GM20000 (cell line): ENCODE data around the gene ARSB.

ENCODE experiments used
- DNase-seq: peaks from one replicate; pipeline ENCODE4 v3.0.0; 2012; ENCODE audit warnings: low spot score
- TF ChIP-seq, protein P1 (sequence below): IDR thresholded peaks from 2 replicates; pipeline ENCODE4 v1.5.1; 2012; ENCODE audit warnings: mild to moderate bottlenecking, control low read depth; ENCODE audit errors: extremely low read depth, missing control alignments

ARSB gene

DNA sequence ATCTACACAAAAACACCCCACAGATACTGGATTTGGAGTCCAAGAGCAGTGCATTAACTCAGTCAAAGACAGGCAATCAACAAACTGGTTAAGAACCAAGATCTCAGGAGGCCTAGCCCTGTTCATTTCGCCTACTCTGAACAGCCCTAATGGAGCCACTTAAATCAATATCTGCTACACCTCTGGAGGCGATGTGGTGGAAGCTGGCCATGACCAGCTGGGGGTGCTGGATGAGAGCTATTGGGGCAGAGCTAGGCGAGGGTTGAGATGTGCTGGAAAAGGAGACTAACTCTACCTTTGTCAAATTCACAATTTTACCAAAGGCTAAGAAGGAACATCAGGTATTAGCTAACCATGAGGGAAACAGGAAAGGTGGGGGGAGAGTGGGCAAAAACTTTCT lies 23.3 kb upstream of the ARSB start:
- no peak for DNase-seq
- TF ChIP-seq, protein P1, sequence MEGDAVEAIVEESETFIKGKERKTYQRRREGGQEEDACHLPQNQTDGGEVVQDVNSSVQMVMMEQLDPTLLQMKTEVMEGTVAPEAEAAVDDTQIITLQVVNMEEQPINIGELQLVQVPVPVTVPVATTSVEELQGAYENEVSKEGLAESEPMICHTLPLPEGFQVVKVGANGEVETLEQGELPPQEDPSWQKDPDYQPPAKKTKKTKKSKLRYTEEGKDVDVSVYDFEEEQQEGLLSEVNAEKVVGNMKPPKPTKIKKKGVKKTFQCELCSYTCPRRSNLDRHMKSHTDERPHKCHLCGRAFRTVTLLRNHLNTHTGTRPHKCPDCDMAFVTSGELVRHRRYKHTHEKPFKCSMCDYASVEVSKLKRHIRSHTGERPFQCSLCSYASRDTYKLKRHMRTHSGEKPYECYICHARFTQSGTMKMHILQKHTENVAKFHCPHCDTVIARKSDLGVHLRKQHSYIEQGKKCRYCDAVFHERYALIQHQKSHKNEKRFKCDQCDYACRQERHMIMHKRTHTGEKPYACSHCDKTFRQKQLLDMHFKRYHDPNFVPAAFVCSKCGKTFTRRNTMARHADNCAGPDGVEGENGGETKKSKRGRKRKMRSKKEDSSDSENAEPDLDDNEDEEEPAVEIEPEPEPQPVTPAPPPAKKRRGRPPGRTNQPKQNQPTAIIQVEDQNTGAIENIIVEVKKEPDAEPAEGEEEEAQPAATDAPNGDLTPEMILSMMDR: no peak

GRCh38 chr5:79007872-79008271 lies 22.8 kb upstream of the ARSB start:
- TF ChIP-seq, protein P1: no peak
- no peak for DNase-seq

DNA sequence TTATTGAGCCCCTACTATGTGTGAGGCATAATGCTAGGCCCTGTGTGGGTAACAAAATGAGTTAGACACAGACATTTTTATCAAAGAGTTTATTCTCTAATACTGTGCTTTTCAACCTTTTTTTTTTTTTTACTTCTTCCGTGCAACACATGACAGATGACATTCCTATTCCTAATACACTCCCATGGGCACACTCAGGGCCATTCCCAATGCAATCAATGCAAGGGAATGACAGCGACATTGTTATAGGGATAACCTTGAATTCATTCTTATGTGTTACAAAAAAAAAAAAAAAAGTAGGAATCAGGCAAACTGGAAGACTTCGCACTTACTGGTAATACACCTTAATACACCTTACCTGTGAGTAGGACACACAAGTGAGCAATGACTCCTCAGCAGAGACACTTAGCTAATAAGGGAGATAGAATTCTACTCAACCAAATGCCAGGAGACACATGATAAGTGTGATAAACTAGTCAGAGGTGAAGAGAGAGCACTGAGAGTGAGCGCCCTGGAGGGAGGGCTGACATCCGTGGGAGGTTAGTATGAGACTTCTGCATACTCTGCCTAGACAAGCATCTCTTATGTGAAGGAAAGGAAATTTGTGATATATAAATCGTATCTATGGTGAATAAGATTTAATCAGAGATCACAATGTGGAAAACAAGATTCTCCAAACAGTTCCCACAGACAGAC lies 21.0 kb upstream of the ARSB start:
- DNase-seq: no peak

GRCh38 chr5:79005151-79005550 lies 20.0 kb upstream of the ARSB start:
- TF ChIP-seq, protein P1: no peak
- no peak for DNase-seq

More for the DNA sequence above, 21.0 kb upstream of the ARSB start:
- TF ChIP-seq, protein P1: no peak

DNA sequence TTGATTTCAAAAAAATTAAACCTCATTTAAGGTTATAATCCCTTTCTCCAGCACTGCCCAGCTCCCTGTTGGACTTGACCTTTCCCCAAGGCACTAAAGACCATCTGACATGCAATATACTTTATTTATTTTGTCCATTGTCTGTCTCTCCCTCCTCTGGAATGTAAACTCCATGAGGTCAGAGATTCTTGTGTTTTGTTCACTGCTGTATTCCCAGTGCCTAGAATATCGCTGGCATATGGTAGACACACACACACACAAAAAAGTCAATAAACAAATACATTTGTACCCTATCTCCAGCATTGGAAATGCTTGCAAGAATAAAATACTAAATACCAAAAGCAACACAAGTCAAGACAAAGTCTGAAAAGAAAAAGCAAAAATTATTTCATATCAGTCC lies 17.3 kb upstream of the ARSB start:
- TF ChIP-seq, protein P1: no peak
- DNase-seq: no peak

DNA sequence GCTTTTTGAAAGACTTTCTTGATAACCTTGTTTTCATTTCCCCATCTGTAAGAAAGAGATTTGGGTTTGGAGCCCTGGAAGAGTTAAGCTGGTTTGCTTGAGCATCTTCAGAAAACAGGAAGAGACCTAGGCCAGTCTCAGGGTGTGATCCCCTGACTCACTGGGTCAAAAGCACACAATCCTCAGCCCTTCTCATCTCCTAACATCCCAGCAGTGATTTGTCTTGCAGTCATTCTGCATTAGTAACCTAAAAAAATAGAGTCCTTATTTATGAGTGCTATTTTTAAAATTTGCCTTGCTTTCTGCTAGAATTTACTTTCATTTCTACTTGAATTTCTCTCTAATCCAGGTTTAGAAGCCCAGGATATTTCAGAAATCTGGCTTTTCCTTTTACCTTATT lies 16.4 kb upstream of the ARSB start:
- TF ChIP-seq, protein P1: no peak
- no peak for DNase-seq

DNA sequence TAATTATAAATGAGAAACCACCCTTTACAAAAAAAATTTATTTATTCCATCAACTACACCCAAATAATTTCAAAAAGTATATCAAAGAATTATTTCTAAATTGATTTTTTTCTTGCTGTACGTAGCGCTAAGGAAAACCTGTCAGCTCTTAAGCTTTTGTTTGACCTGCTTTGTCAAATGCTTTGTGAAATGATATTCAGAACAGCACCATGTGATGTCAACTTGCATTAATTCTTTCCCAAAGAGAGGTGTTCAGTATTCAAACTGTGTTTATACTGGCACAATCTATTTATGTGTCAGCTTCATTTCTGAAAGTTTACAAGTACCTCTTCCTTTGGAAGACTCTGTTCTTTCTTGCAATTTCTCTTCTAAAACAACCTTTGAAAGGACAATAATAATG lies 12.0 kb upstream of the ARSB start:
- TF ChIP-seq, protein P1: no peak
- no peak for DNase-seq
